H9 (cell line): ENCODE measurements around the gene COL19A1. TPM values are rescaled to one million over a fixed set of nuclear protein-coding genes. Genes with fewer than 3 reads are reported as not detected.

Source experiments
- DNase-seq: peaks from one replicate; pipeline ENCODE4 v3.0.0-alpha.2; 2017
- H2AFZ ChIP-seq: one replicate; pipeline ENCODE4 v1.6.1; 2013; ENCODE audit warnings: mild to moderate bottlenecking, low read length, control low read depth, moderate library complexity
- H2AK5ac ChIP-seq: 2 replicates; pipeline ENCODE4 v1.6.1; 2013; ENCODE audit warnings: low read length, control low read depth, mixed read lengths; ENCODE audit not compliant: insufficient read length
- H2BK120ac ChIP-seq: one replicate; pipeline ENCODE4 v1.6.1; 2013; ENCODE audit warnings: low read depth, mild to moderate bottlenecking, low read length, control low read depth, inconsistent platforms; ENCODE audit not compliant: poor library complexity, severe bottlenecking
- H2BK12ac ChIP-seq: 2 replicates; pipeline ENCODE4 v1.6.1; 2013; ENCODE audit warnings: low read length, control low read depth, mixed read lengths, low read depth; ENCODE audit not compliant: insufficient read length
- H2BK15ac ChIP-seq: 2 replicates; pipeline ENCODE4 v1.6.1; 2013; ENCODE audit warnings: low read depth, low read length, control low read depth
- H2BK20ac ChIP-seq: one replicate; pipeline ENCODE4 v1.6.1; 2013; ENCODE audit warnings: low read depth, mild to moderate bottlenecking, low read length, control low read depth, inconsistent platforms; ENCODE audit not compliant: poor library complexity, severe bottlenecking
- H2BK5ac ChIP-seq: 2 replicates; pipeline ENCODE4 v1.6.1; 2013; ENCODE audit warnings: low read length, control low read depth, mixed read lengths; ENCODE audit not compliant: insufficient read length
- H3K14ac ChIP-seq: 2 replicates; pipeline ENCODE4 v1.6.1; 2013; ENCODE audit warnings: low read length, control low read depth; ENCODE audit not compliant: insufficient read depth
- H3K18ac ChIP-seq: 2 replicates; pipeline ENCODE4 v1.6.1; 2013; ENCODE audit warnings: low read depth, mild to moderate bottlenecking, mixed read lengths, low read length, control low read depth; ENCODE audit not compliant: insufficient read length
- H3K23ac ChIP-seq: 2 replicates; pipeline ENCODE4 v1.6.1; 2013; ENCODE audit warnings: low read length, control low read depth, mixed read lengths, low read depth; ENCODE audit not compliant: insufficient read length
- H3K23me2 ChIP-seq: 2 replicates; pipeline ENCODE4 v1.6.1; 2013; ENCODE audit warnings: low read depth, mild to moderate bottlenecking, mixed read lengths, low read length, control low read depth; ENCODE audit not compliant: insufficient read length, poor library complexity, severe bottlenecking
- H3K27ac ChIP-seq: 2 replicates; pipeline ENCODE4 v1.5.1; 2013; ENCODE audit warnings: low read length, control low read depth, mixed read lengths, low read depth; ENCODE audit not compliant: insufficient read length
- H3K27me3 ChIP-seq: 2 replicates; pipeline ENCODE4 v1.6.1; 2013; ENCODE audit warnings: low read length, control low read depth, inconsistent platforms; ENCODE audit not compliant: insufficient read depth
- H3K4ac ChIP-seq: 2 replicates; pipeline ENCODE4 v1.6.1; 2013; ENCODE audit warnings: low read depth, mild to moderate bottlenecking, control low read depth, inconsistent platforms, low read length, moderate library complexity
- H3K4me1 ChIP-seq: 2 replicates; pipeline ENCODE4 v1.6.1; 2013; ENCODE audit warnings: low read length, control low read depth, inconsistent platforms; ENCODE audit not compliant: insufficient read depth
- H3K4me2 ChIP-seq: 2 replicates; pipeline ENCODE4 v1.6.1; 2013; ENCODE audit warnings: low read length, control low read depth, mixed read lengths; ENCODE audit not compliant: insufficient read length, insufficient read depth
- H3K56ac ChIP-seq: 2 replicates; pipeline ENCODE4 v1.6.1; 2013; ENCODE audit warnings: low read depth, mild to moderate bottlenecking, mixed read lengths, low read length, control low read depth; ENCODE audit not compliant: insufficient read length
- H3K79me1 ChIP-seq: 2 replicates; pipeline ENCODE4 v1.6.1; 2013; ENCODE audit warnings: low read depth, mild to moderate bottlenecking, moderate library complexity, low read length, control low read depth, inconsistent platforms; ENCODE audit not compliant: insufficient read depth, poor library complexity, severe bottlenecking
- H3K79me2 ChIP-seq: 2 replicates; pipeline ENCODE4 v1.6.1; 2013; ENCODE audit warnings: low read length, control low read depth, inconsistent platforms; ENCODE audit not compliant: insufficient read depth
- H3K9ac ChIP-seq: 2 replicates; pipeline ENCODE4 v1.6.1; 2013; ENCODE audit warnings: low read length, control low read depth, mixed read lengths; ENCODE audit not compliant: insufficient read length; ENCODE audit errors: extremely low read depth
- H3K9me3 ChIP-seq: one replicate; pipeline ENCODE4 v1.6.1; 2013; ENCODE audit warnings: low read depth, low read length, inconsistent platforms; ENCODE audit not compliant: control insufficient read depth
- H3T11ph ChIP-seq: one replicate; pipeline ENCODE4 v1.6.1; 2013; ENCODE audit warnings: mild to moderate bottlenecking, low read length, control low read depth, inconsistent platforms
- H4K20me1 ChIP-seq: one replicate; pipeline ENCODE4 v1.6.1; 2013; ENCODE audit not compliant: control insufficient read depth, insufficient read length, insufficient read depth
- H4K5ac ChIP-seq: 2 replicates; pipeline ENCODE4 v1.6.1; 2013; ENCODE audit warnings: low read depth, mild to moderate bottlenecking, mixed read lengths, low read length, control low read depth; ENCODE audit not compliant: insufficient read length
- H4K8ac ChIP-seq: replicated peaks from 2 replicates; pipeline ENCODE4 v1.6.1; 2013; ENCODE audit warnings: low read length, control low read depth, mixed read lengths, low read depth; ENCODE audit not compliant: insufficient read length
- H4K91ac ChIP-seq: 2 replicates; pipeline ENCODE4 v1.6.1; 2013; ENCODE audit warnings: low read depth, mild to moderate bottlenecking, moderate library complexity, mixed read lengths, low read length, control low read depth; ENCODE audit not compliant: insufficient read length
- H3K27ac Mint-ChIP-seq, 3 experiments: 2 replicates in 2 of 3; 3 replicates in 1 of 3; pipeline ENCODE4 v1.8.0; 2020 to 2021; ENCODE audit warnings: mixed read lengths in 3 of 3, mild to moderate bottlenecking in 1 of 3, moderate library complexity in 1 of 3
- H3K27me3 Mint-ChIP-seq: 2 replicates; pipeline ENCODE4 v1.8.0; 2021; ENCODE audit warnings: low read depth, mild to moderate bottlenecking, moderate library complexity, mixed read lengths
- H3K36me3 Mint-ChIP-seq, 3 experiments: 2 replicates in 2 of 3; 3 replicates in 1 of 3; pipeline ENCODE4 v1.8.0; 2020 to 2021; ENCODE audit warnings: low read depth in 3 of 3, mixed read lengths in 3 of 3; ENCODE audit not compliant: insufficient read depth in 1 of 3
- H3K4me1 Mint-ChIP-seq, 2 experiments: 2 replicates each; pipeline ENCODE4 v1.8.0; 2020; ENCODE audit warnings: mixed read lengths in 2 of 2
- H3K4me3 Mint-ChIP-seq, 2 experiments: 2 replicates in 1 of 2; 3 replicates in 1 of 2; pipeline ENCODE4 v1.8.0; 2020 to 2021; ENCODE audit warnings: mild to moderate bottlenecking in 2 of 2, mixed read lengths in 2 of 2, moderate library complexity in 1 of 2
- H3K9me3 Mint-ChIP-seq, 2 experiments: 2 replicates in 1 of 2; 3 replicates in 1 of 2; pipeline ENCODE4 v1.8.0; 2020; ENCODE audit warnings: mild to moderate bottlenecking in 2 of 2, mixed read lengths in 2 of 2, moderate library complexity in 1 of 2
- CTCF ChIP-seq: fragments of 200-600 bp; sonication (generic); conservative IDR thresholded peaks from 3 replicates; pipeline ENCODE4 v1.8.0; 2021; ENCODE audit warnings: antibody characterized with exemption, mild to moderate bottlenecking
- WGBS: extraction: QIAGEN DNeasy Blood & Tissue Kit; methylation state at CpG from one replicate; pipeline ENCODE4 v1.1.7; 2013; ENCODE audit warnings: missing lambda C conversion rate, low lambda C conversion rate, mixed read lengths; ENCODE audit not compliant: insufficient read length; ENCODE audit errors: extremely low coverage; 5-methylcytosine and 5-hydroxymethylcytosine counted together
- total RNA-seq: library from RNA; stranded (reverse); gene quantifications from 2 replicates; pipeline ENCODE4 v1.2.1, GENCODE V29; 2021

COL19A1 gene
- total RNA-seq, 1 experiment from 2014 or later, result not detected

GRCh38 chr6:70079241-70079640, 212.9 kb downstream of the COL19A1 start:
- no peaks in the 10 kb centered on the region for H3K9me3 ChIP-seq
- no peak overlapping the region for H2BK5ac ChIP-seq
- DNase-seq, result no peak
- H4K20me1 ChIP-seq, result no peaks in the 10 kb centered on the region
- no peak overlapping the region for H4K91ac ChIP-seq
- 100% methylated on average over 2 of the region's 3 CpGs for WGBS
- no peaks in the 10 kb centered on the region for H3K79me1 ChIP-seq
- no peak overlapping the region for H4K8ac ChIP-seq
- Mint-ChIP-seq H3K27ac (no peak overlapping the region), H3K9me3 (no peaks in the 10 kb centered on the region), H3K4me3 (no peak overlapping the region), H3K4me1 (peaks cover 13 to 22% of the 10 kb centered on the region in 2 experiments), H3K27me3 (no peaks in the 10 kb centered on the region), H3K36me3 (no peaks in the 10 kb centered on the region)
- H3K4ac ChIP-seq, result no peak overlapping the region
- H3T11ph ChIP-seq, result no peak overlapping the region
- TF ChIP-seq CTCF, result no peak
- H3K79me2 ChIP-seq, result no peaks in the 10 kb centered on the region
- H2AK5ac ChIP-seq, result no peak overlapping the region
- no peak overlapping the region for H3K23ac ChIP-seq
- no peak overlapping the region for H3K14ac ChIP-seq
- no peak overlapping the region for H3K18ac ChIP-seq
- H4K5ac ChIP-seq, result no peak overlapping the region
- H3K9ac ChIP-seq, result no peak overlapping the region
- no peak overlapping the region for H3K56ac ChIP-seq
- no peaks in the 10 kb centered on the region for H3K27me3 ChIP-seq
- no peak overlapping the region for H3K4me2 ChIP-seq
- H3K4me1 ChIP-seq, result no peaks in the 10 kb centered on the region
- H2BK15ac ChIP-seq, result no peak overlapping the region
- no peak overlapping the region for H3K27ac ChIP-seq
- no peak overlapping the region for H2BK12ac ChIP-seq
- no peak overlapping the region for H2BK20ac ChIP-seq
- H2BK120ac ChIP-seq, result no peak overlapping the region
- H3K23me2 ChIP-seq, result no peaks in the 10 kb centered on the region
- H2AFZ ChIP-seq, result no peak overlapping the region
